ENCODE results near the gene MRPL39.
A peak's percentile ranks its signal among the peaks of the same experiment; 100 is the strongest.

The MRPL39 gene

GRCh38 chr21:25608044-25608737, 910 bp upstream of the MRPL39 start:
- DNase-seq = peak; percentile 87

- no peak for DNase-seq
These were observed 17.4 kb downstream of the MRPL39 start for GRCh38 chr21:25589887-25590286.

GRCh38 chr21:25586791-25587190, 20.5 kb downstream of the MRPL39 start:
- no peak for DNase-seq

GRCh38 chr21:25586326-25586725, 21.0 kb downstream of the MRPL39 start:
- DNase-seq = no peak

GRCh38 chr21:25584833-25585676, 22.2 kb downstream of the MRPL39 start:
- no peak for DNase-seq

- DNase-seq = no peak
These were observed 23.7 kb downstream of the MRPL39 start for GRCh38 chr21:25583370-25584130.

- DNase-seq = no peak
These were observed 24.4 kb downstream of the MRPL39 start for GRCh38 chr21:25582888-25583287.

GRCh38 chr21:25582164-25582790, 25.0 kb downstream of the MRPL39 start:
- no peak for DNase-seq

- DNase-seq = no peak
These were observed 25.7 kb downstream of the MRPL39 start for GRCh38 chr21:25581582-25581981.

- DNase-seq = no peak
These were observed 26.4 kb downstream of the MRPL39 start for GRCh38 chr21:25580912-25581260.

- DNase-seq = no peak
These were observed 27.9 kb downstream of the MRPL39 start for GRCh38 chr21:25579226-25580013.

- no peak for DNase-seq
These were observed 29.0 kb downstream of the MRPL39 start for GRCh38 chr21:25578056-25578961.

- DNase-seq = no peak
These were observed 29.7 kb downstream of the MRPL39 start for GRCh38 chr21:25577424-25578055.

GRCh38 chr21:25573409-25574206, 33.7 kb downstream of the MRPL39 start:
- DNase-seq = peak; percentile 80

GRCh38 chr21:25572861-25573310, 34.4 kb downstream of the MRPL39 start:
- DNase-seq = peak; percentile 71

- DNase-seq = no peak
These were observed 35.6 kb downstream of the MRPL39 start for GRCh38 chr21:25571726-25572121.

- no peak for DNase-seq
These were observed 37.6 kb downstream of the MRPL39 start for GRCh38 chr21:25569711-25570110.

- DNase-seq = no peak
These were observed 38.2 kb downstream of the MRPL39 start for GRCh38 chr21:25569084-25569483.

GRCh38 chr21:25568246-25568645, 39.0 kb downstream of the MRPL39 start:
- DNase-seq = peak; percentile 46

GRCh38 chr21:25567472-25567871, 39.8 kb downstream of the MRPL39 start:
- DNase-seq = no peak
